HG03045 (cell line): Measurements from ENCODE around the gene AATK.

Source experiments
- ATAC-seq: cut with Tn5 transposase; IDR thresholded peaks from one replicate; pipeline ENCODE4 v1.9.1; 2021; ENCODE audit warnings: mild to moderate bottlenecking, moderate library complexity; ENCODE audit not compliant: unreplicated experiment

The AATK gene

GRCh38 chr17:81115219-81115618, 50.8 kb downstream of the AATK start:
- ATAC-seq, result no peak

- no peak for ATAC-seq
Observed at GRCh38 chr17:81114351-81115093, 51.5 kb downstream of the AATK start.

- ATAC-seq, result no peak
Observed at GRCh38 chr17:81113158-81113724, 52.8 kb downstream of the AATK start.

- no peak for ATAC-seq
Observed at GRCh38 chr17:81112450-81112849, 53.6 kb downstream of the AATK start.

GRCh38 chr17:81111066-81111465, 55.0 kb downstream of the AATK start:
- ATAC-seq, result no peak

- no peak for ATAC-seq
Observed at GRCh38 chr17:81110488-81111040, 55.5 kb downstream of the AATK start.

- no peak for ATAC-seq
Observed at GRCh38 chr17:81109957-81110356, 56.1 kb downstream of the AATK start.

- ATAC-seq, result no peak
Observed at GRCh38 chr17:81108220-81108619, 57.8 kb downstream of the AATK start.

- no peak for ATAC-seq
Observed at GRCh38 chr17:81106716-81107115, 59.3 kb downstream of the AATK start.

- no peak for ATAC-seq
Observed at GRCh38 chr17:81103379-81103778, 62.6 kb downstream of the AATK start.

GRCh38 chr17:81102869-81103268, 63.2 kb downstream of the AATK start:
- ATAC-seq, result no peak

- ATAC-seq, result no peak
Observed at GRCh38 chr17:81102352-81102751, 63.7 kb downstream of the AATK start.

GRCh38 chr17:81101614-81102306, 64.3 kb downstream of the AATK start:
- peak; percentile 77 for ATAC-seq

GRCh38 chr17:81100668-81101067, 65.4 kb downstream of the AATK start:
- ATAC-seq, result no peak

GRCh38 chr17:81099888-81100287, 66.1 kb downstream of the AATK start:
- no peak for ATAC-seq

GRCh38 chr17:81097943-81098308, 68.1 kb downstream of the AATK start:
- ATAC-seq, result no peak

GRCh38 chr17:81097134-81097942, 68.7 kb downstream of the AATK start:
- no peak for ATAC-seq

GRCh38 chr17:81096741-81097133, 69.3 kb downstream of the AATK start:
- ATAC-seq, result no peak

GRCh38 chr17:81095383-81095762, 70.6 kb downstream of the AATK start:
- ATAC-seq, result no peak

- no peak for ATAC-seq
Observed at GRCh38 chr17:81094509-81095382, 71.3 kb downstream of the AATK start.
